ENCODE results near the gene F2RL2. TPM values are rescaled to one million over a fixed set of nuclear protein-coding genes. Genes with fewer than 3 reads are reported as not detected.

F2RL2 gene
- total and polyA plus RNA-seq, 2 of the 4 experiments (the other 2 are of a cell fraction) = 21.7 to 32.8 TPM

GRCh38 chr5:76662521-76662920 lies 39.3 kb upstream of the F2RL2 start:
- no TSS peak for BruUV-seq (replicated peaks)
- Histone ChIP-seq H3K9me3 (ENCODE audit: control insufficient read depth, insufficient read depth, low read length) (no peaks in the 10 kb centered on the region), H2BK5ac (ENCODE audit: low read depth, low read length, poor library complexity, severe bottlenecking) (no peak overlapping the region), H4K8ac (ENCODE audit: low read depth in 2 of 2, low read length in 2 of 2) (no peak overlapping the region), H2BK15ac (ENCODE audit: low read depth, low read length) (no peak overlapping the region; the same call in 2 of the 3 replicates), H2AK5ac (ENCODE audit: low read depth, low read length) (no peak overlapping the region), H4K20me1 (ENCODE audit: insufficient read depth, low read length) (no peaks in the 10 kb centered on the region), H3K4me2 (ENCODE audit: low read depth, low read length) (no peak overlapping the region), H2AK9ac (replicated peaks; ENCODE audit: low read depth, low read length, poor library complexity) (no peak overlapping the region), H3K14ac (replicated peaks; ENCODE audit: low read depth, low read length) (no peak overlapping the region), H3K4ac (ENCODE audit: low read depth, low read length) (no peak overlapping the region), H3K79me1 (ENCODE audit: low read depth in 1 of 2, low read length in 2 of 2) (no peaks in the 10 kb centered on the region), H2BK120ac (ENCODE audit: low read depth, low read length) (peak overlapping the region; percentile 18; the same call in 1 of the 2 replicates), H3K9ac (ENCODE audit: low read depth, low read length) (no peak overlapping the region), H3K9me1 (ENCODE audit: insufficient read depth, low read length) (no peaks in the 10 kb centered on the region), H2BK20ac (ENCODE audit: low read depth, low read length) (no peak overlapping the region; the same call in 1 of the 2 replicates), H2AFZ (replicated peaks; ENCODE audit: low read length, poor library complexity) (no peak overlapping the region), H3K23ac (ENCODE audit: low read depth, low read length) (no peak overlapping the region), H4K91ac (ENCODE audit: insufficient read depth, low read depth, low read length) (no peak overlapping the region), H3K18ac (ENCODE audit: low read depth, low read length) (no peak overlapping the region), H3K4me3 (ENCODE audit: insufficient read depth, low read depth, low read length) (no peak overlapping the region), H3K56ac (ENCODE audit: extremely low read depth, insufficient read depth, low read length) (no peak overlapping the region), H3K27me3 (ENCODE audit: control insufficient read depth, insufficient read depth, low read length) (no peaks in the 10 kb centered on the region), H4K5ac (ENCODE audit: low read depth, low read length) (no peak overlapping the region), H3K27ac (ENCODE audit: insufficient read depth, low read length) (no peak overlapping the region), H3K36me3 (ENCODE audit: control insufficient read depth, insufficient read depth, low read length) (no peaks in the 10 kb centered on the region), H3K4me1 (ENCODE audit: control insufficient read depth, insufficient read depth, low read length) (peaks cover 4% of the 10 kb centered on the region; the same call in 1 of the 2 replicates)
- dilution Hi-C loops (cut with HindIII; ENCODE audit: low sequenced_read_pairs, unreplicated experiment) (no loop called here), intact Hi-C loops (cut with micrococcal nuclease) (no loop called here), in situ Hi-C loops (cut with MboI; ENCODE audit: low sequenced_read_pairs) (no loop called here)
- ChIA-PET POLR2A (ENCODE audit: unreplicated experiment) (no interaction called here), CTCF (no interaction called here)
- no peak for TF ChIP-seq MAZ (IDR thresholded peaks at IDR 0.05; ENCODE audit: borderline replicate concordance, low read depth, low read length)
- no peak for TF ChIP-seq RAD21 (IDR thresholded peaks at IDR 0.05; ENCODE audit: low read length)
- TF ChIP-seq RFX5 (IDR thresholded peaks at IDR 0.05; ENCODE audit: low read depth, low read length) = no peak
- no peak for TF ChIP-seq NFE2L2 (IDR thresholded peaks at IDR 0.05; ENCODE audit: low read depth, low read length)
- TF ChIP-seq FOS (IDR thresholded peaks at IDR 0.05; ENCODE audit: low read depth, low read length) = no peak
- no peak for TF ChIP-seq MAFK (IDR thresholded peaks at IDR 0.05; ENCODE audit: low read depth, low read length)
- TF ChIP-seq USF2 (IDR thresholded peaks at IDR 0.05; ENCODE audit: low read depth, low read length) = no peak
- no peak for ATAC-seq (ENCODE audit: low read depth)
- DNase-seq = no peak
- WGBS, 2 experiments (ENCODE audit: extremely low coverage in 2 of 2, insufficient read length in 1 of 2) = no CpG with 5 or more reads among the region's 5 CpGs

Measured in IMR-90 (cell line).